Measurements from ENCODE around the gene HAO2.

HAO2 gene

DNA sequence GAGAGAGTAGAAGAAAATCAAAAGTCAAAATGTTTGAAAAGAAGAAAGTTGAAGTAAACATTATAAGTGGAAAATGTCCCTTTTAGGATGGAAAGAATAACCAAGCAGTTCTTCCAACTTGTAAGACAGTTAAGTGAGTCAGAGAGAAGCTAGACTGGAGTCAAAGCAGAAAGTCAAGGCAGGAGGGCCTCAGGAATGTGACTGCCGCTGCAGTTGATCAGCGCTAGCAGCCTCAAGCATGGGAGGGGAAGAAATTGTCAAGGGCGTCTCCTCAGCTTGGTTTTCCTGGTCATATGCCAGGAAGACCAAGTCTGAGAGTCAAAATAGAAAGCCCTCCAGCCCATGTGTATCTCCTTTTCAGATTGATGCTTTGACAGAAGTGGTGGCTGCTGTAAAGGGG lies 23.2 kb downstream of the HAO2 start:
- Histone ChIP-seq H3K9me3 (ENCODE audit: control insufficient read depth, insufficient read depth, low read length) (no peaks in the 10 kb centered on the region), H3K4me3 (ENCODE audit: low read length) (no peak overlapping the region), H3K27me3 (ENCODE audit: control insufficient read depth, insufficient read depth, low read length) (no peaks in the 10 kb centered on the region), H3K36me3 (ENCODE audit: control insufficient read depth, insufficient read depth, low read length) (no peaks in the 10 kb centered on the region), H3K27ac (ENCODE audit: low read length) (no peak overlapping the region), H3K4me1 (ENCODE audit: control insufficient read depth, insufficient read depth, low read length) (peaks cover 4% of the 10 kb centered on the region; the same call in 1 of the 2 replicates)
- no peak for DNase-seq (ENCODE audit: low read depth, low spot score)
- WGBS (ENCODE audit: insufficient coverage, insufficient read length) = no CpG with 5 or more reads among the region's 3 CpGs

GRCh38 chr1:119394085-119394484 lies 25.5 kb downstream of the HAO2 start:
- H3K4me1 ChIP-seq (ENCODE audit: control insufficient read depth, insufficient read depth, low read length) = no peaks in the 10 kb centered on the region
- no peak overlapping the region for H3K27ac ChIP-seq (ENCODE audit: low read length)
- no peak for DNase-seq (ENCODE audit: low read depth, low spot score)
- no peaks in the 10 kb centered on the region for H3K9me3 ChIP-seq (ENCODE audit: control insufficient read depth, insufficient read depth, low read length)
- WGBS (ENCODE audit: insufficient coverage, insufficient read length) = no CpG with 5 or more reads among the region's 1 CpG
- no peaks in the 10 kb centered on the region for H3K36me3 ChIP-seq (ENCODE audit: control insufficient read depth, insufficient read depth, low read length)
- no peak overlapping the region for H3K4me3 ChIP-seq (ENCODE audit: low read length)
- H3K27me3 ChIP-seq (ENCODE audit: control insufficient read depth, insufficient read depth, low read length) = no peaks in the 10 kb centered on the region

GRCh38 chr1:119396982-119397381 lies 28.4 kb downstream of the HAO2 start:
- Histone ChIP-seq H3K27ac (ENCODE audit: low read length) (no peak overlapping the region), H3K36me3 (ENCODE audit: control insufficient read depth, insufficient read depth, low read length) (no peaks in the 10 kb centered on the region), H3K9me3 (ENCODE audit: control insufficient read depth, insufficient read depth, low read length) (no peaks in the 10 kb centered on the region), H3K4me3 (ENCODE audit: low read length) (no peak overlapping the region), H3K4me1 (ENCODE audit: control insufficient read depth, insufficient read depth, low read length) (no peaks in the 10 kb centered on the region), H3K27me3 (ENCODE audit: control insufficient read depth, insufficient read depth, low read length) (no peaks in the 10 kb centered on the region)
- no peak for DNase-seq (ENCODE audit: low read depth, low spot score)

- Histone ChIP-seq H3K27ac (ENCODE audit: low read length) (no peak overlapping the region), H3K4me1 (ENCODE audit: control insufficient read depth, insufficient read depth, low read length) (no peaks in the 10 kb centered on the region), H3K9me3 (ENCODE audit: control insufficient read depth, insufficient read depth, low read length) (no peaks in the 10 kb centered on the region), H3K36me3 (ENCODE audit: control insufficient read depth, insufficient read depth, low read length) (no peaks in the 10 kb centered on the region), H3K4me3 (ENCODE audit: low read length) (no peak overlapping the region), H3K27me3 (ENCODE audit: control insufficient read depth, insufficient read depth, low read length) (no peaks in the 10 kb centered on the region)
- no CpG with 5 or more reads among the region's 3 CpGs for WGBS (ENCODE audit: insufficient coverage, insufficient read length)
- DNase-seq (ENCODE audit: low read depth, low spot score) = no peak
These were observed 29.4 kb downstream of the HAO2 start for GRCh38 chr1:119397986-119398385.

- no peak overlapping the region for H3K27ac ChIP-seq (ENCODE audit: low read length)
- H3K36me3 ChIP-seq (ENCODE audit: control insufficient read depth, insufficient read depth, low read length) = no peaks in the 10 kb centered on the region
- no peak overlapping the region for H3K4me3 ChIP-seq (ENCODE audit: low read length)
- no peaks in the 10 kb centered on the region for H3K27me3 ChIP-seq (ENCODE audit: control insufficient read depth, insufficient read depth, low read length)
- no CpG with 5 or more reads among the region's 2 CpGs for WGBS (ENCODE audit: insufficient coverage, insufficient read length)
- no peaks in the 10 kb centered on the region for H3K4me1 ChIP-seq (ENCODE audit: control insufficient read depth, insufficient read depth, low read length)
- no peaks in the 10 kb centered on the region for H3K9me3 ChIP-seq (ENCODE audit: control insufficient read depth, insufficient read depth, low read length)
- DNase-seq (ENCODE audit: low read depth, low spot score) = no peak
These were observed 36.2 kb downstream of the HAO2 start for GRCh38 chr1:119404736-119405135.

DNA sequence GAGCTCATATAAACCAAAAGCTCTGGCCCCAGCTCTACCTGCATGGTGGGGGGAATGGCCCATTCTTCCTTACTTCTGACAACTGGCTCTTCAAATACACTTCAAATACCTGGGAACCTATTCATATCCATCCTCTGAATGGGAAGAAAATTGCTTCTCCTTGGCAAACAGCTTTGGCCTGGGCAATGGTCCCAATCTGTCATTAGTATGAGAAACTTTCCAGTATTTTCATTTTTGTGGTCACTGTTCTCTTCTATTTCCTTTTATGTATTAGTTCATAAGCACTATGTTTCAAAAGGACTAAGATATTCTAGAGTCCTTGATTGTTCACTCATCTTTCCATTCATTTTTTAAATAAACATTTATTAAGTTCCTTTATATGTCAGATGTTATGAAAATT lies 41.1 kb downstream of the HAO2 start:
- H3K9me3 ChIP-seq (ENCODE audit: control insufficient read depth, insufficient read depth, low read length) = no peaks in the 10 kb centered on the region
- H3K27me3 ChIP-seq (ENCODE audit: control insufficient read depth, insufficient read depth, low read length) = no peaks in the 10 kb centered on the region
- H3K4me3 ChIP-seq (ENCODE audit: low read length) = no peak overlapping the region
- DNase-seq (ENCODE audit: low read depth, low spot score) = no peak
- no peaks in the 10 kb centered on the region for H3K4me1 ChIP-seq (ENCODE audit: control insufficient read depth, insufficient read depth, low read length)
- no peak overlapping the region for H3K27ac ChIP-seq (ENCODE audit: low read length)
- no peaks in the 10 kb centered on the region for H3K36me3 ChIP-seq (ENCODE audit: control insufficient read depth, insufficient read depth, low read length)

- Histone ChIP-seq H3K27ac (ENCODE audit: low read length) (no peak overlapping the region), H3K27me3 (ENCODE audit: control insufficient read depth, insufficient read depth, low read length) (no peaks in the 10 kb centered on the region)
- WGBS (ENCODE audit: insufficient coverage, insufficient read length) = no CpG with 5 or more reads among the region's 3 CpGs
These were observed 42.4 kb downstream of the HAO2 start for GRCh38 chr1:119410961-119411360.

GRCh38 chr1:119414950-119415349 lies 46.4 kb downstream of the HAO2 start, which contains the start of gene HSD3B2:
Gene HSD3B2, plus strand, starts transcription at chr1:119415150. Its CDS starts 270 bp downstream, at chr1:119415420.
- no peak within 1 kb of the TSS for H3K27ac ChIP-seq (ENCODE audit: low read length)
- H3K27me3 ChIP-seq (ENCODE audit: control insufficient read depth, insufficient read depth, low read length) = no peaks in the 10 kb centered on the region
- H3K4me3 ChIP-seq (ENCODE audit: low read length) = no peak within 1 kb of the TSS
- WGBS (ENCODE audit: insufficient coverage, insufficient read length) = no CpG with 5 or more reads among the region's 2 CpGs
- H3K9me3 ChIP-seq (ENCODE audit: control insufficient read depth, insufficient read depth, low read length) = no peaks in the 10 kb centered on the region
- no peaks in the 10 kb centered on the region for H3K36me3 ChIP-seq (ENCODE audit: control insufficient read depth, insufficient read depth, low read length)
- no peaks in the 10 kb centered on the region for H3K4me1 ChIP-seq (ENCODE audit: control insufficient read depth, insufficient read depth, low read length)
- no peak for DNase-seq (ENCODE audit: low read depth, low spot score)

More at GRCh38 chr1:119410961-119411360, 42.4 kb downstream of the HAO2 start:
- H3K4me1 ChIP-seq (ENCODE audit: control insufficient read depth, insufficient read depth, low read length) = no peaks in the 10 kb centered on the region
- no peak overlapping the region for H3K4me3 ChIP-seq (ENCODE audit: low read length)
- no peaks in the 10 kb centered on the region for H3K9me3 ChIP-seq (ENCODE audit: control insufficient read depth, insufficient read depth, low read length)
- DNase-seq (ENCODE audit: low read depth, low spot score) = no peak
- no peaks in the 10 kb centered on the region for H3K36me3 ChIP-seq (ENCODE audit: control insufficient read depth, insufficient read depth, low read length)

DNA sequence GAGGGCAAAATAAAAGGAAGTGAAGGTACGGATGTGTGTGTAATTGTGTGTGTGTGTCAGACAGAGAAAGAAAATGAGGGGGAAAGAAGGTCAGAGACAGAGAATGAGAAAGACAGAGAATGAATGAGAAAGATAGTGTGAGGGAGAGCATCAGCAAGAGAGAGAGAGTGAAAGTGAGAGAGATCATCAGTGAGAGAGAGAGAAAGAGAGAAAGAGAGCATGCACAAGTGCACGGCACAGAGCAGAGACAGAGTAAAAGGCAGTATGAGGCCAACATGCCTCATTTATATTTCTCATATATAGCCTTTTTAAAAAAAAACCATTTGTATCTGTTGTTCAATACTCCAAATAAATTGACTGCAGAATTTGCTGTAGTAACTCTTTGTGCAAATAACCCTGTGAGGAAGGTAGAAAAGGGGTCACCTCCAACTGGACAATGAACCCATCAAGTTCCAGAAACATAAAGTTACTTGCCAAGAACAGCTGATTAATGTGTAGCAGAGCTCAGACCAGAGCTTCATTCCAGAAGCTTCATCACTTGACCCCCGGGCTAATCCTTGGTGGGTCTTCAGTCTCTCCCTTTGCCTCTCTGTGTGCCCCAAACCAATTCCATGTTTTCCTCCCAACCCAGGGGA lies 47.5 kb downstream of the HAO2 start:
- Histone ChIP-seq H3K27me3 (ENCODE audit: control insufficient read depth, insufficient read depth, low read length) (no peaks in the 10 kb centered on the region), H3K36me3 (ENCODE audit: control insufficient read depth, insufficient read depth, low read length) (no peaks in the 10 kb centered on the region), H3K4me1 (ENCODE audit: control insufficient read depth, insufficient read depth, low read length) (no peaks in the 10 kb centered on the region), H3K27ac (ENCODE audit: low read length) (no peak overlapping the region), H3K4me3 (ENCODE audit: low read length) (no peak overlapping the region), H3K9me3 (ENCODE audit: control insufficient read depth, insufficient read depth, low read length) (no peaks in the 10 kb centered on the region)
- WGBS (ENCODE audit: insufficient coverage, insufficient read length) = 100% methylated on average over 1 of the region's 3 CpGs
- no peak for DNase-seq (ENCODE audit: low read depth, low spot score)

DNA sequence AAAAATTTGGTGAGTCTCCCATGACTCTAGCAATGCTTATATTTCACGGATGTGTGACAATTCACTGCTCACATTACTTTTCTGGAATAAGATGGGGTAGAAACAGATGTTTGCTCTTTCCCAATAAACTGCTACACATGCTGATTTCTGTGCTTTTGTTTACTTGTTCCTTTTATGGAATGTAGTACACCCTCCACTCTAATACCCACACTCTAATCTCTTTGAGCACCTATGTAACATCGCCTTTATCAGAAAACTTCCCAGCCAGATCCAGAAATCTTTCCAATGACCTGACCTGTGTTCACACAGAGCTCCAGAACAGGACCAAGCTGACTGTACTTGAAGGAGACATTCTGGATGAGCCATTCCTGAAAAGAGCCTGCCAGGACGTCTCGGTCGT lies 50.5 kb downstream of the HAO2 start:
- no peak overlapping the region for H3K4me3 ChIP-seq (ENCODE audit: low read length)
- no peak for DNase-seq (ENCODE audit: low read depth, low spot score)
- H3K27me3 ChIP-seq (ENCODE audit: control insufficient read depth, insufficient read depth, low read length) = no peaks in the 10 kb centered on the region
- no peaks in the 10 kb centered on the region for H3K4me1 ChIP-seq (ENCODE audit: control insufficient read depth, insufficient read depth, low read length)
- H3K36me3 ChIP-seq (ENCODE audit: control insufficient read depth, insufficient read depth, low read length) = no peaks in the 10 kb centered on the region
- no peaks in the 10 kb centered on the region for H3K9me3 ChIP-seq (ENCODE audit: control insufficient read depth, insufficient read depth, low read length)
- WGBS (ENCODE audit: insufficient coverage, insufficient read length) = no CpG with 5 or more reads among the region's 5 CpGs
- no peak overlapping the region for H3K27ac ChIP-seq (ENCODE audit: low read length)

- H3K27me3 ChIP-seq (ENCODE audit: control insufficient read depth, insufficient read depth, low read length) = no peaks in the 10 kb centered on the region
- no peaks in the 10 kb centered on the region for H3K4me1 ChIP-seq (ENCODE audit: control insufficient read depth, insufficient read depth, low read length)
- no peak overlapping the region for H3K4me3 ChIP-seq (ENCODE audit: low read length)
- no peaks in the 10 kb centered on the region for H3K9me3 ChIP-seq (ENCODE audit: control insufficient read depth, insufficient read depth, low read length)
- no peaks in the 10 kb centered on the region for H3K36me3 ChIP-seq (ENCODE audit: control insufficient read depth, insufficient read depth, low read length)
- H3K27ac ChIP-seq (ENCODE audit: low read length) = no peak overlapping the region
- DNase-seq (ENCODE audit: low read depth, low spot score) = no peak
These were observed 52.1 kb downstream of the HAO2 start for GRCh38 chr1:119420638-119421037.

Measured in iPS DF 6.9 (cell line).